GM12873 (cell line): ENCODE data around the gene ELN.

Experiments
- CTCF ChIP-seq: IDR thresholded peaks from 2 replicates; pipeline ENCODE4 v1.5.1; 2012; ENCODE audit warnings: low read depth, mild to moderate bottlenecking, moderate library complexity, low read length, control low read depth; ENCODE audit not compliant: insufficient read depth; ENCODE audit errors: missing control alignments

ELN gene

DNA sequence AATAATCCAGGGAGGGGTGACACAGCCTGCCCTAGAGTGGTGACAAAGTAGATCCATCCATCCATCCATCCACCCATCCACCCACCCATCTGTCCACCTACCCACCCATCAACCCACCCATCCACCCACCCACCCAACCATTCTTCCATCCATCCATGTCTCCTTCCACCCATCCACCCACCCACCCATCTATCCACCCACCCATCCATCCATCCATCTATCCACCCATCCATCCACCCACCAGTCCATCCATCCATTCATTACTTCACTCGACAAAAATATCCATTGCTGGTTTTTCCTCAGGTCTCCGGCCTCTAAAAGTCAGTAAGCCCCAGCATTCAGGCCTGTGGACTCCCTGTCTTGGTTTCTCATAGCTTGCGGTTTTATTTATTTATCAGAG lies 43.1 kb downstream of the ELN start:
- no peak for TF ChIP-seq CTCF

GRCh38 chr7:74074770-74075169 lies 46.8 kb downstream of the ELN start:
- no peak for TF ChIP-seq CTCF

DNA sequence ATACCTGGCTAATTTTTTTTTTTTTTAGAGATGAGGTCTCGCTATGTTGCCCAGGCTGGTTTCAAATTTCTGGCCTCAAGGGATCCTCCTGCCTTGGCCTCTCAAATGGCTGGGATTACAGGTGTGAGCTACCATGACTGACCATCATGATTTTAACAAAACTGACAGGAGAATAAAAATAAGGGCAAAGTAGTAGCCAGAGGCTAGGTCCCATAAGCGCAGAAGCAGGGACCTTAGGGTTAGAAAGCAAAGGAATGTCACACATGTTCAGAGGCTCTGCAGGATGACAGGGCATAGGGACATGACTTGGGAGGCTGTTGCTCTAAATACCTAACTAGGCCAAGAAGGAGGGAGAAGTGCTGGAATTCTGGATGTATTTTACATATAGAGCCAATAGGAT lies 50.5 kb downstream of the ELN start:
- no peak for TF ChIP-seq CTCF

- no peak for TF ChIP-seq CTCF
These were observed 54.8 kb downstream of the ELN start for GRCh38 chr7:74082770-74083116.

- no peak for TF ChIP-seq CTCF
These were observed 55.3 kb downstream of the ELN start, which contains the start of gene LIMK1 for GRCh38 chr7:74083117-74083876. TSS of gene LIMK1 (plus strand) at chr7:74083804. CDS start at chr7:74083991, 187 bp downstream.

- TF ChIP-seq CTCF: no peak
These were observed 56.2 kb downstream of the ELN start for GRCh38 chr7:74083928-74084721.
